HepG2 (cell line): ENCODE measurements around the gene XKR7. TPM values are rescaled to one million over a fixed set of nuclear protein-coding genes. Genes with fewer than 3 reads are reported as not detected.

Source experiments
- FOXC1 ChIP-seq: sonication (generic); formaldehyde crosslinking; IDR thresholded peaks from 2 replicates; pipeline ENCODE4 v1.8.0; 2022; ENCODE audit warnings: mild to moderate bottlenecking, missing genetic modification reagents, borderline replicate concordance
- MAF1 ChIP-seq: sonication (generic); formaldehyde crosslinking; IDR thresholded peaks from 2 replicates; pipeline ENCODE4 v1.5.0; 2020; ENCODE audit warnings: missing genetic modification reagents, borderline replicate concordance
- MBNL3 ChIP-seq: fragments of 250-450 bp; sonication (Bioruptor Pico); conservative IDR thresholded peaks from 2 replicates; pipeline ENCODE4 v1.8.0; 2022; ENCODE audit warnings: mild to moderate bottlenecking, inconsistent platforms
- SAFB2 ChIP-seq: sonication (generic); formaldehyde crosslinking; IDR thresholded peaks from 2 replicates; pipeline ENCODE4 v1.5.1; 2020; ENCODE audit warnings: missing genetic modification reagents, low read depth, mild to moderate bottlenecking, borderline replicate concordance
- TFAP4 ChIP-seq: sonication (generic); IDR thresholded peaks from 2 replicates; pipeline ENCODE4 v1.6.1; 2016; ENCODE audit warnings: low read depth, borderline replicate concordance
- YY1 ChIP-seq: IDR thresholded peaks from 2 replicates; pipeline ENCODE4 v1.6.1; 2011; ENCODE audit warnings: low read length, low read depth, moderate library complexity, mild to moderate bottlenecking; ENCODE audit not compliant: insufficient read depth, insufficient replicate concordance
- ZNF335 ChIP-seq: sonication (generic); formaldehyde crosslinking; IDR thresholded peaks from 2 replicates; pipeline ENCODE4 v1.4.0; 2020; ENCODE audit warnings: missing genetic modification reagents
- ZSCAN29 ChIP-seq: sonication (generic); formaldehyde crosslinking; conservative IDR thresholded peaks from 2 replicates; pipeline ENCODE4 v1.4.0; 2020; ENCODE audit warnings: mild to moderate bottlenecking, missing genetic modification reagents
- polyA plus RNA-seq, 8 experiments: library from polyadenylated mRNA; depleted of rRNA in 3 of 8; stranded (reverse) in 7 of 8; unstranded in 1 of 8; fragments of >200 nt; fragmentation: Illumina TruSeq in 4 of 8; extraction: Trizol in 4 of 8; gene quantifications; 2 replicates each; pipeline versions ENCODE4 v1.2.1 to v1.2.3, GENCODE V29; 2011 to 2016; ENCODE audit warnings: low read depth in 4 of 8, missing spikeins in 1 of 8, mixed read lengths in 1 of 8; ENCODE audit not compliant: insufficient read depth in 1 of 8
- total RNA-seq, 5 experiments: library from RNA; depleted of rRNA; stranded (reverse); fragments of >200 nt; fragmentation: Illumina TruSeq; extraction: Trizol; gene quantifications; 2 replicates each; pipeline ENCODE4 v1.2.3, GENCODE V29; 2016; ENCODE audit warnings: low read depth in 1 of 5
- TF ChIP-seq, protein P1 (sequence below): sonication (generic); formaldehyde crosslinking; IDR thresholded peaks from 2 replicates; pipeline ENCODE4 v1.4.0; 2020; ENCODE audit warnings: missing genetic modification reagents
- TF ChIP-seq, protein P2 (sequence below): sonication (generic); formaldehyde crosslinking; IDR thresholded peaks from 2 replicates; pipeline ENCODE4 v1.4.0; 2020; ENCODE audit warnings: mild to moderate bottlenecking, missing genetic modification reagents
- TF ChIP-seq, protein P3 (sequence below): sonication (generic); formaldehyde crosslinking; IDR thresholded peaks from 2 replicates; pipeline ENCODE4 v1.8.1; 2023; ENCODE audit warnings: mild to moderate bottlenecking, missing genetic modification reagents, borderline replicate concordance

Gene XKR7
- total and polyA plus RNA-seq, 2 of the 13 experiments (the other 11 are each of a cell fraction or from before 2014, with no cell fraction given): not detected

DNA sequence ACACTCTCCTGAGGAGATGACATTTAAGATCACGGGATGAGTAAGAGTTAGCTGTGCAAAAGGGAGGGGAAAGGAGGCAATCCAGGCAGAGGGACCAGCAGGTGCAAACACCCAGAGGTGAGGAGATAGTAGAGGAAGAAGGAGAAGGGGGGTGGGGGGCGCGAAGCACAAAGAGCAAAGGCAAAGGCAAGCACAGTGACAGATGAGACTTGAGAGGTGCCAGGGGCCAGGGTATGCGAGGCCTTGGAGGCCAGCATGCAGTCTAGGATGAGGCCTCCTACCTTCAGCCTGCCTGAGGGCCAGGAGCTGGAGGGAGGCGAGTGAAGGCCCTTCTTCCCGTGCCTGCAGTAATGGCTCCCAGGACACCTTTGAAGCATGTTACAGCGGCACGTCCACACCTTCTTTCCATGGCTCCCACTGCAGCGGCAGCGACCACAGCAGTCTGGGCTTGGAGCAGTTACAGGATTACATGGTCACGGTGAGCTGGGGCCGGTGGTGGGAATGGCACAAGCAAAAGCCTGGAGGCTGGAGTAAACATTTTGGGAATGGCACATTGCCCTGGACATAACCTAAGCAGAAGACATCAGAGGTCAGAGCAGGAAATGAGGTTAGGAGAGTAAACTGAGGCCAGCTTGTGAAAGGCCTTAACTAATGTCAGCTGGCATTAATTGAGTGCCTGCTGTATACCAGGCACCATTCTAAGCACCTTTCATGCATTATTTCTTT lies 60.9 kb downstream of the XKR7 start (continued):
- TF ChIP-seq, protein P1, sequence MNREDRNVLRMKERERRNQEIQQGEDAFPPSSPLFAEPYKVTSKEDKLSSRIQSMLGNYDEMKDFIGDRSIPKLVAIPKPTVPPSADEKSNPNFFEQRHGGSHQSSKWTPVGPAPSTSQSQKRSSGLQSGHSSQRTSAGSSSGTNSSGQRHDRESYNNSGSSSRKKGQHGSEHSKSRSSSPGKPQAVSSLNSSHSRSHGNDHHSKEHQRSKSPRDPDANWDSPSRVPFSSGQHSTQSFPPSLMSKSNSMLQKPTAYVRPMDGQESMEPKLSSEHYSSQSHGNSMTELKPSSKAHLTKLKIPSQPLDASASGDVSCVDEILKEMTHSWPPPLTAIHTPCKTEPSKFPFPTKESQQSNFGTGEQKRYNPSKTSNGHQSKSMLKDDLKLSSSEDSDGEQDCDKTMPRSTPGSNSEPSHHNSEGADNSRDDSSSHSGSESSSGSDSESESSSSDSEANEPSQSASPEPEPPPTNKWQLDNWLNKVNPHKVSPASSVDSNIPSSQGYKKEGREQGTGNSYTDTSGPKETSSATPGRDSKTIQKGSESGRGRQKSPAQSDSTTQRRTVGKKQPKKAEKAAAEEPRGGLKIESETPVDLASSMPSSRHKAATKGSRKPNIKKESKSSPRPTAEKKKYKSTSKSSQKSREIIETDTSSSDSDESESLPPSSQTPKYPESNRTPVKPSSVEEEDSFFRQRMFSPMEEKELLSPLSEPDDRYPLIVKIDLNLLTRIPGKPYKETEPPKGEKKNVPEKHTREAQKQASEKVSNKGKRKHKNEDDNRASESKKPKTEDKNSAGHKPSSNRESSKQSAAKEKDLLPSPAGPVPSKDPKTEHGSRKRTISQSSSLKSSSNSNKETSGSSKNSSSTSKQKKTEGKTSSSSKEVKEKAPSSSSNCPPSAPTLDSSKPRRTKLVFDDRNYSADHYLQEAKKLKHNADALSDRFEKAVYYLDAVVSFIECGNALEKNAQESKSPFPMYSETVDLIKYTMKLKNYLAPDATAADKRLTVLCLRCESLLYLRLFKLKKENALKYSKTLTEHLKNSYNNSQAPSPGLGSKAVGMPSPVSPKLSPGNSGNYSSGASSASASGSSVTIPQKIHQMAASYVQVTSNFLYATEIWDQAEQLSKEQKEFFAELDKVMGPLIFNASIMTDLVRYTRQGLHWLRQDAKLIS (CRISPR knock-in tag): 0 out of 2 replicates have a peak, but pooled peaks have one; percentile 69
- TF ChIP-seq SAFB2 (CRISPR knock-in tag): peak; percentile 61; the same call in 1 of the 2 replicates
- TF ChIP-seq MAF1: no peak
- no peak for TF ChIP-seq ZNF335 (CRISPR knock-in tag)
- no peak for TF ChIP-seq MBNL3 (CRISPR knock-in tag)
- peak; percentile 41; the same call in 1 of the 2 replicates for TF ChIP-seq FOXC1
- peak; percentile 84; the same call in 1 of the 2 replicates for TF ChIP-seq ZSCAN29 (CRISPR knock-in tag)
- TF ChIP-seq, protein P2, sequence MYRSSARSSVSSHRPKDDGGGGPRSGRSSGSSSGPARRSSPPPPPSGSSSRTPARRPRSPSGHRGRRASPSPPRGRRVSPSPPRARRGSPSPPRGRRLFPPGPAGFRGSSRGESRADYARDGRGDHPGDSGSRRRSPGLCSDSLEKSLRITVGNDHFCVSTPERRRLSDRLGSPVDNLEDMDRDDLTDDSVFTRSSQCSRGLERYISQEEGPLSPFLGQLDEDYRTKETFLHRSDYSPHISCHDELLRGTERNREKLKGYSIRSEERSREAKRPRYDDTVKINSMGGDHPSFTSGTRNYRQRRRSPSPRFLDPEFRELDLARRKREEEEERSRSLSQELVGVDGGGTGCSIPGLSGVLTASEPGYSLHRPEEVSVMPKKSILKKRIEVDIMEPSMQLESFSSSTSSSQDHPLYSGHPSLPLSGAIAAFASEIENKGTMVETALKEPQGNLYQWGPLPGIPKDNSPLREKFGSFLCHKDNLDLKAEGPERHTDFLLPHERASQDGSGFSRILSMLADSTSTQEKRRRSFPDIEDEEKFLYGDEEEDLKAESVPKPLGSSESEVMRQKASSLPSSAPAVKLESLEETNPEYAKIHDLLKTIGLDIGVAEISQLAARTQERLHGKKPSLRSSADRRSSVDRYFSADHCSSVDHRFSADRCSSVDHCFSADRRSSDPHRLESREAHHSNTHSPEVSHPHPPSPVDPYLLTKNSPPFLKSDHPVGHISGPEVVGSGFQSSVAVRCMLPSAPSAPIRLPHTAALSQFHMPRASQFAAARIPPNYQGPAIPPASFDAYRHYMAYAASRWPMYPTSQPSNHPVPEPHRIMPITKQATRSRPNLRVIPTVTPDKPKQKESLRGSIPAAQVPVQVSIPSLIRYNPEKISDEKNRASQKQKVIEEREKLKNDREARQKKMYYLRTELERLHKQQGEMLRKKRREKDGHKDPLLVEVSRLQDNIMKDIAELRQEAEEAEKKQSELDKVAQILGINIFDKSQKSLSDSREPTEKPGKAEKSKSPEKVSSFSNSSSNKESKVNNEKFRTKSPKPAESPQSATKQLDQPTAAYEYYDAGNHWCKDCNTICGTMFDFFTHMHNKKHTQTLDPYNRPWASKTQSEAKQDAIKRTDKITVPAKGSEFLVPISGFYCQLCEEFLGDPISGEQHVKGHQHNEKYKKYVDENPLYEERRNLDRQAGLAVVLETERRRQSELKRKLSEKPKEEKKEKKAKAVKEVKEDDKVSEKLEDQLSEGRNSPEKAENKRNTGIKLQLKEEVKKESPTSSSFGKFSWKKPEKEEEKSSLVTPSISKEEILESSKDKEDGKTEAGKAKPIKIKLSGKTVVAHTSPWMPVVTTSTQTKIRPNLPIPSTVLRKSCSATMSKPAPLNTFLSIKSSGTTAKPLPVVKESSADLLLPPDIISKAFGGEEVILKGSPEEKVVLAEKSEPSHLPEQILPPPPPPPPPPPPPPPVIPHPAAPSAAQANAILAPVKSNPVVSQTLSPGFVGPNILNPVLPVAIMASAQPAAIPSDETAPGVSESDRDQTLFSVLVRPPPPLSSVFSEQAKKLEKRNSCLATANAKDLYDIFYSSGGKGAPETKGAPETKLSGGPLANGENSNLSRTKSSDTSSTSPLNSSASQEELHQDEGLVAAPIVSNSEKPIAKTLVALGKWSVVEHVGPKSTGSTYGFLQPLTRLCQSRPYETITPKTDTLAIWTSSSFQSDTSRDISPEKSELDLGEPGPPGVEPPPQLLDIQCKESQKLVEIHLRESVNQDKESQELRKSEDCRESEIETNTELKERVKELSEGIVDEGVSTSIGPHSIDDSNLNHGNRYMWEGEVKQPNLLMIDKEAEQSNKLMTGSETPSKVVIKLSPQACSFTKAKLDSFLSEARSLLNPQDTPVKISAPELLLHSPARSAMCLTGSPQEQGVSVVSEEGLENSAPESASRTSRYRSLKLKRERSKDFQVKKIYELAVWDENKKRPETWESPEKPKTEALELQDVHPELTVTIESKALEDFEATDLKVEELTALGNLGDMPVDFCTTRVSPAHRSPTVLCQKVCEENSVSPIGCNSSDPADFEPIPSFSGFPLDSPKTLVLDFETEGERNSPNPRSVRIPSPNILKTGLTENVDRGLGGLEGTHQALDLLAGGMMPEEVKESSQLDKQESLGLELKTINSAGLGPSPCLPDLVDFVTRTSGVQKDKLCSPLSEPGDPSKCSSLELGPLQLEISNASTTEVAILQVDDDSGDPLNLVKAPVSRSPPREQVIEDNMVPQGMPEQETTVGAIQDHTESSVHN (CRISPR knock-in tag): 0 out of 2 replicates have a peak, but pooled peaks have one; percentile 4
- TF ChIP-seq, protein P3, sequence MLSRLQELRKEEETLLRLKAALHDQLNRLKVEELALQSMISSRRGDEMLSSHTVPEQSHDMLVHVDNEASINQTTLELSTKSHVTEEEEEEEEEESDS (CRISPR knock-in tag): no peak; the same call in 1 of the 2 replicates
- TF ChIP-seq TFAP4: no peak
- TF ChIP-seq YY1: peak; percentile 82
